NCI-H2227 (cell line): ENCODE data around the gene MGAT3.

Experiments used
- DNase-seq: peaks from one replicate; lab custom pipeline; 2025; ENCODE audit not compliant: unreplicated experiment; lab: John Stamatoyannopoulos, UW

Gene MGAT3

GRCh38 chr22:39428597-39429071 is 28.2 kb upstream of the MGAT3 start:
- DNase-seq = peak; percentile 8

- DNase-seq = no peak
Observed at GRCh38 chr22:39429186-39429585, 27.6 kb upstream of the MGAT3 start.

GRCh38 chr22:39429916-39430575 is 26.8 kb upstream of the MGAT3 start:
- DNase-seq = no peak

GRCh38 chr22:39430576-39431150 is 26.1 kb upstream of the MGAT3 start:
- no peak for DNase-seq

- DNase-seq = no peak
Observed at GRCh38 chr22:39431216-39431801, 25.5 kb upstream of the MGAT3 start.

GRCh38 chr22:39431821-39432251 is 25.0 kb upstream of the MGAT3 start:
- no peak for DNase-seq

- DNase-seq = no peak
Observed at GRCh38 chr22:39432361-39432811, 24.4 kb upstream of the MGAT3 start.

- no peak for DNase-seq
Observed at GRCh38 chr22:39433476-39434242, 23.2 kb upstream of the MGAT3 start.

GRCh38 chr22:39434243-39434653 is 22.6 kb upstream of the MGAT3 start:
- DNase-seq = no peak

- no peak for DNase-seq
Observed at GRCh38 chr22:39434721-39435120, 22.1 kb upstream of the MGAT3 start.

- no peak for DNase-seq
Observed at GRCh38 chr22:39435616-39436015, 21.2 kb upstream of the MGAT3 start.

GRCh38 chr22:39437791-39438704 is 18.8 kb upstream of the MGAT3 start:
- DNase-seq = no peak

GRCh38 chr22:39439170-39439569 is 17.6 kb upstream of the MGAT3 start:
- DNase-seq = no peak

GRCh38 chr22:39443398-39443797 is 13.4 kb upstream of the MGAT3 start:
- DNase-seq = no peak

- no peak for DNase-seq
Observed at GRCh38 chr22:39444247-39444800, 12.5 kb upstream of the MGAT3 start.

GRCh38 chr22:39444937-39445465 is 11.8 kb upstream of the MGAT3 start:
- DNase-seq = no peak

GRCh38 chr22:39445678-39446077 is 11.1 kb upstream of the MGAT3 start:
- DNase-seq = no peak

- DNase-seq = no peak
Observed at GRCh38 chr22:39446239-39446721, 10.5 kb upstream of the MGAT3 start.

GRCh38 chr22:39448205-39449054 is 8.4 kb upstream of the MGAT3 start:
- no peak for DNase-seq
